ENCODE measurements around the gene FLNC.

Gene FLNC

DNA sequence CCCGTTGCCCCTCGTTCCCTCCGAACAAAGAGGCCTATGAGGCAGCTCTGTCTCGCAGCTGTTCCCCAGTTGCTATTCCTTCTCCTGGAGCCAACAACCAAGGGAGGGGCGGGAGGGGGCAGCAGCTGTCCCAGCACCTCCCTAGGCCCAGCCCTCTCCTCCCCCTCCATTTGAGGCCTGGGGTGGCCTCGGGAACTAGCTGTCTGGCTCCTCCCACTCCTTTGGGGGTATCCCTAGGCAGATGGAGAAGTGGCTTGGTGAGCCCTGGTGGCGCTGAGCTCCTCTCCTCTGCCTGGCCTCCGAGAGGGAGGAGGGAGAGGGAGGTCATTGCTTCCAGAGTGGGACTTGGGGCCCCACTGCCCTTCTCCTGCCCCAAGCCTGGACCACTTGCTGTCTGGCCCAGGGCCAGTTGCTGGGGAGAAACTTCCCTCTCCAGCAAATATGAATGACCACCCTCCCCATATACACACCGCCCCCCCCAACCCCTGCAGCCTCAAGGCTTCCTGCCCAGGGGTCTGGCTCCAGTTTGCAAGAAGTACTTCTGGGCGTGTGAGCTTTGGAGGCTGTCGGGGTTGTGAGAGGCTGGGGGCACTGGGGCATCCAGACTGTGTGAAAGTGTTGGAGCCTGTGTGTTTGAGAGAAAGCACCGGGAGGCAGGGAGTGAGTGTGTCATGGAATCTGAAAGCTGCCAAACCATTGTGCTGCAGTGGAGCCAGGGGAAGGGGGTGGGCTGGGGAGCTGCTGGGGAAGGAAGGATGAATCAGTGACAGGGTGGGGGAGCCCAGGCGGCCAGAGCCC, 3.1 kb downstream of the FLNC start:
- peak; percentile 27 to 42 for DNase-seq

DNA sequence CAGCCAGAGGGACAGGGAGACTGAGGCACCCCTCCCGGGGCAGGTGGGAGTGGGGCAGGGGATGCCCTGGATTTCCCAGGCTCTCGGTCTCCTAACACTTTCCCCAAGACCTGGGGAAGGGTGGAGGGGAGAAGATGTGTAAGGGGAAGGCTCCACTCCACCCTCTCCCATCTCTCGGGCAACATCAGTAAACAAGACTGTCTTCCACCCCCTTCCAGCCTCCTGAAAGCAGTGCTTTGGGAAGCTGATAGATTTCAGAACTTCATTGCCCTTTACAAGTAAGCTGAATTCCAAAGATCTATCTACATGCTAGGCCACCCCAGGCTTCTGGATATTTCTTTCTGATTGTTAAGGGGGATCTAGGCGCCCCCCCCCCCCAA, 3.7 kb downstream of the FLNC start:
- no peak for DNase-seq

DNA sequence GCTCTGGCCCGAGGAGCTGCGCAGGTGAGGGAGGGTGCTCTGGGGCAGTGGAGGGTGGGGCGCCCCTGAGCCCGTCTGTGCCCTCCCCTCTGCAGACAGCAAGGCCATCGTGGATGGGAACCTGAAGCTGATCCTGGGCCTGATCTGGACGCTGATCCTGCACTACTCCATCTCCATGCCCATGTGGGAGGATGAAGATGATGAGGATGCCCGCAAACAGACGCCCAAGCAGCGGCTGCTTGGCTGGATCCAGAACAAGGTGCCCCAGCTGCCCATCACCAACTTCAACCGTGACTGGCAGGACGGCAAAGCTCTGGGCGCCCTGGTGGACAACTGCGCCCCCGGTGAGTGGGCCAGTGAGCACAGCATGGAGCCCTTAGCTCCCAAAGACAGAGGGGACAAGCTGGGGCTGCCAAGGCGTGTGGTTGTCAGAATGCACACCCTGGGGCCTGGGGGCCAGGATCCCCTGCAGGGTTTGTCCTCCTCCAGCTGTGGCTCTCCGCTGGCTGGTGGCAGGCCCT, 5.1 kb downstream of the FLNC start:
- no peak for DNase-seq

DNA sequence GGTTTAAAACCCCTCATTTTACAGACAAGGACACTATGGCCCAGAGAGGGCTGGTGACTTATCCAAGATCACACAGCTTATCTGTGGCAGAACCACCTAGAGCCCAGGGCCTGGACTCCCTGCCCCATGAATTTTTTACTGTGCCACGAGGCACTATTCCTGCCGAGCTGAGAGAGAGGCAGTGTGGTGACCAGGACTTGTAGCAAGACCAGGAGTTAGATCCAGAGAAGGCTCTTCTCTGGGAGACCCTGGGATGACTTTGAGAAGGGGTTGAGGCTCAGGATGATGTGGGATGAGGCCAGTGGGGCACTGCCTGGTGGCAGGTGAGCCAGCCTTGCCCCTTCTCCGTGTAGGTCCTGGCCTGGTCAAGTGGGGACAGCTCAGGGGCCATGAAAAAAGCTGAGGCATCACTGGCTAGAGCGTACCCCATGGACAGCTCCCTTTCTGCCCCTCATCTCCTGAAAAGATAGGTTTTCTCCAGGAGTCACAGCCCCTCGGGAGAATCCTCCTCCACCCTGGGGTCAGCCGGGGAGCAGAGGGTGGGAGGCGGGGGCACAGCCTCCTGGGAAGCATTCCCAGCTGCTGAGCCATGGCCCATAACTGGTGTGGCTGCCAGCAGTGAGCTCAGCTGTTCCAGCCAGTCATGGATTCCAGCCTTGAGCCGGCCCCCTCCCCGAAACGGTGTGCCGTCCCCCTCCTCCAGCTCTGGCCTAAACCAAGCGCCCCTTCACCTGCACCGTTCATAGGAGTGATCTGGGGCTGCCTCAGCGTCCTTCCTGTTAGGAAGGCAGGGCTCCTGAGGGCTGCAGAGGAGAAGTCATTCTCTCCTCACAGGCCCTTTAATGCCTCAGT, 5.8 kb downstream of the FLNC start:
- no peak for DNase-seq

DNA sequence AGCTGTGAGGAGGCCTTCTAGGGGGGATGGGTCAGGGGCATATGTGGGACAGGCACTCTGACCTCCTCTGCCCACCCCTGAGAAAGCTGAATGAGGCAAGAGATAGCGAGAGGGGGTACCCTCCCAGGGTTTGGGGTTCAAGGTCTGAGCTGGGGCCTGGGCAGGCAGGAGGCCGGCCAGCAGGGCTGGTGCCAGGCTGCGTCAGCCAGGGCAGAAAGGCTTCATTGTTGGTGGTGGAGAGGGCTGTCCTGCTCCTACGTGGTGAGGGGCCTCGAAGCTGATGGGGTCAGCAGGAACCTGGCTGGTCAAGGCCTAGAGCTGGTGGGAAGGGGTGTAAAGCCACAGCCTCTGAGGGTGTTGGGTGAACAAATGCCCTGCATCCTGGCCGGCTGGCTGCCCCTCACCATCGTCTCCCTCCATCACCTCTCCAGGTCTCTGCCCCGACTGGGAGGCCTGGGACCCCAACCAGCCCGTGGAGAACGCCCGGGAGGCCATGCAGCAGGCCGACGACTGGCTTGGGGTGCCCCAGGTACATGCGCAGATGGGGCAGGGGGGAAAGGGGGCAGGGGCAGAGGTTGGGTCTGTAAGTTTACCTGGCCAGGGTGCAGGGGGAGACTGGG, 6.6 kb downstream of the FLNC start:
- DNase-seq, result no peak

DNA sequence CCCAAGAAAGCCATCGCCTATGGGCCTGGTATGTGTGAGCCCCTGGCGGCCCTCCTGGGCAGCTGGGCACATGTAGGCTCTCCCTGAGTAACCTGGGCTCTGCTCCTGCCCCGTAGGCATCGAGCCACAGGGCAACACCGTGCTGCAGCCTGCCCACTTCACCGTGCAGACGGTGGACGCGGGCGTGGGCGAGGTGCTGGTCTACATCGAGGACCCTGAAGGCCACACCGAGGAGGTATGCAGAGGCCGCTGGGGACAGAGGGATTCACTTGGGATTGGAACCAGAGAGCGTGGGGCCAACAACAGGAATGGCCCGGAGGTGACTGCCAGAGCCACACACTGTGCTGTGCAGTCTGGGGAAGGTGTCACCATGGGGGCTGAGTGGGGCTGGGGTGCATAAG, 7.3 kb downstream of the FLNC start:
- DNase-seq, result no peak

DNA sequence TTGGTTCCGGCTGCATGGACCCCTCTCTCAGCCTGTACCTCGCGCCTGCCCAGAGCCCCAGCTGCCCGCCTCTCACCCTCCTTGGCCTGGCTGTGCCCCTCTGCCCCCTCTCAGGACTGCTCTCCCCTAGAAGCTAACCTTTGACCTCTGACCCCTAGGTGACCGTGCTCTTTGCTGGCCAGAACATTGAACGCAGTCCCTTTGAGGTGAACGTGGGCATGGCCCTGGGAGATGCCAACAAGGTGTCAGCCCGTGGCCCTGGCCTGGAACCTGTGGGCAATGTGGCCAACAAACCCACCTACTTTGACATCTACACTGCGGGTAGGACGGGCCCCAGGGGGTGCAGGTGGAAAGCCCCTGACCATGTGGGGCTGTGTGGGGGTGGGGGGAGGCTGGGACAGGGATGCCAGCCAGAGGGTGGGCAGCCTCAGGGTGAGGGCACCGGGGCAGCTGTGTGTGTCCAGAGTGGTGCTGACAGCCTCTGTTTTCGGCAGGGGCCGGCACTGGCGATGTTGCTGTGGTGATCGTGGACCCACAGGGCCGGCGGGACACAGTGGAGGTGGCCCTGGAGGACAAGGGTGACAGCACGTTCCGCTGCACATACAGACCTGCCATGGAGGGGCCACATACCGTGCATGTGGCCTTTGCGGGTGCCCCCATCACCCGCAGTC, 8.0 kb downstream of the FLNC start:
- DNase-seq, result no peak

DNA sequence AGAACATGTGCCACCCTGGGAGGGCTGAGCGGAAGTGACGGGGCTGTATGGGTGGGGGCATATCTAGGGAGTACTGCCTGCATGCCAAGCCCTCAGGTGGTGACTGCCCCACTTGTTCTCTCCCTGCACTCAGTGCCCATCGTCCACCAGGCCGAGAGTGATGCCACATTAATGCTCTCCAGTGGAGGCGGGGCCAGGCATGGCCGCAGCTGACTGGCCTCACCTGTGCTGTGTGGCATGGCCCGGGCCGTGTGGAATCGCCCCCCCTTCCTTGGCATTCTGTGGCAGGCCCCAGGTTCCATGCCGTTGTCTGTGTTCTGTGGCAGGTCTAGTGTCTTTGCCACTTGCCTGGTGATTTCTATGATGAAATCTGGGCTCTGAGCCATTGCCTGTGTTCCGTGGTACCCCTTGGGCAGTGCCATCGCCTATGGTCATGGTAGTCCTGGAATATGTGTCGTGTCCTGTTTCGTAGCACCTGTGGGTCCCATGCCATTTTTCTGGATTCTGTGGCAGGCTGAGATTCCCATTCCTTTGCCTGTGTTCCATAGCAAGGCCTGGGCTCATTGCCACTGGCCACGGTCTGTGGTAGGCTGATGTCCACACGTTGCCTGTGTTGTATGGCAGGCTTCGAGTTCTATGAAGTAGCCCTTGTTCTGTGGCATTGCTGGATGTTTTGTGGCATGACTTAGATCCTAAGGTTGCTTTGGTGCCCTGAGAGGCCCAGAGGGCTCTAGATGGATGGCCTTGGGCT, 8.9 kb downstream of the FLNC start:
- no peak for DNase-seq

DNA sequence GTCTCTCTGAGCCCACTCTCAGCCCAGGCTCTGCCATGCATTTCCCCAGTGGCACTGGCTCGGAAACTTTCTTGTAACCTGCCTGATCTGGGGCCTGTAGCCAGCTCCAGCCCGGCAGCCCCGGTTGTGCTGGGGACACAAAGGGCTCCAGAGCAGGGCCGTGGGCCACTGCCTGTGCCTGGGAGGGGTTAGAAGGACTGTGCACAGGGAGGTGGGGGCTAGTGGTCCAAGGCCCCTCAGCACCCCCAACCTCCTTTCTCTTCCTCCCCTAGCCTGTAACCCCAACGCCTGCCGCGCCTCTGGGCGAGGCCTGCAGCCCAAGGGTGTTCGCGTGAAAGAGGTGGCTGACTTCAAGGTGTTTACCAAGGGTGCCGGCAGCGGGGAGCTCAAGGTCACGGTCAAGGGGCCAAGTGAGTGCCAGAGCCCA, 9.6 kb downstream of the FLNC start:
- DNase-seq, result no peak

DNA sequence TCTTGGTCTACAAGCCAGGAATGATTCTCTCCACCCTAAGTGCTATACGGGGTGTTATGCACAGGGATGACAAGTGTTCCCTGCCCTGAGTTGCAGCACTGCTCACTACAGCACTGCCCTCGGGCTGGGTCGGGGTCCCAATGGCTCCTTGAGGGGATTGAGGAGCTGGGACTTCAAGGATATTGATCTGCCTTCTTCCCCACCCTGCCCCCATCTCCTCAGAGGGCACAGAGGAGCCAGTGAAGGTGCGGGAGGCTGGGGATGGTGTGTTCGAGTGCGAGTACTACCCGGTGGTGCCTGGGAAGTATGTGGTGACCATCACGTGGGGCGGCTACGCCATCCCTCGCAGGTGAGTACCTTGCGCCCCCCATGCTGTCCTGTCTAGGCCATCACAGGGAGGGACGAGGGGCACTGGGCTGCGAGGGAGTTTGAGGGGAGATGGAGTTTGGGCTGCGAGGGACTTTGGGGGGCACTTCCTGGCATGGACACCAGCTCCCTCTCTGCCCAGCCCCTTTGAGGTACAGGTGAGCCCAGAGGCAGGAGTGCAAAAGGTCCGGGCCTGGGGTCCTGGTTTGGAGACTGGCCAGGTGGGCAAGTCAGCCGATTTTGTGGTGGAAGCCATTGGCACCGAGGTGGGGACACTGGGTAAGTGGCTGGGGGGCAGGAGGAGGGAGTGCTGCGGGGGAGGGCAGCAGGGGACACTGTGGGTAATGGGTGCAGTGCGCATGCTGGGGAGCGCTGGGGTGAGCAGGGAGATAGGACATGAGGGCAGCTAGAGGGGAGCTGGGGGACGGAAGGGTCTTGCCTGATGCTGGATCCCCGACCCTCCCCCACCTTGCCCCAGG, 10.3 kb downstream of the FLNC start:
- no peak for DNase-seq

DNA sequence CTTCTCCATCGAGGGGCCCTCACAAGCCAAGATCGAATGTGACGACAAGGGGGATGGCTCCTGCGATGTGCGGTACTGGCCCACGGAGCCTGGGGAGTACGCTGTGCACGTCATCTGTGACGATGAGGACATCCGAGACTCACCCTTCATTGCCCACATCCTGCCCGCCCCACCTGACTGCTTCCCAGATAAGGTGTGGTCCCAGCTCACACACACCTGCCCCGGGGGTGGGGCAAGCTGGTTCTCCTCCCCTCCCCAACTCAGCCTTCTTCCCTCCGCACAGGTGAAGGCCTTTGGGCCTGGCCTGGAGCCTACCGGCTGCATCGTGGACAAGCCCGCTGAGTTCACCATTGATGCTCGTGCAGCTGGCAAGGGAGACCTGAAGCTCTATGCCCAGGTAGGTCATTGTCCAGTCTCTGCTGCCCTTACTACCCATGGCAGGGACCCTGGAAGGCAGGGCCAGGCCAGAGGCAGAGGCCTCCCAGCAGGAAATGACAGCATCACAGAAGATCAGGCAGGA, 11.0 kb downstream of the FLNC start:
- no peak for DNase-seq

DNA sequence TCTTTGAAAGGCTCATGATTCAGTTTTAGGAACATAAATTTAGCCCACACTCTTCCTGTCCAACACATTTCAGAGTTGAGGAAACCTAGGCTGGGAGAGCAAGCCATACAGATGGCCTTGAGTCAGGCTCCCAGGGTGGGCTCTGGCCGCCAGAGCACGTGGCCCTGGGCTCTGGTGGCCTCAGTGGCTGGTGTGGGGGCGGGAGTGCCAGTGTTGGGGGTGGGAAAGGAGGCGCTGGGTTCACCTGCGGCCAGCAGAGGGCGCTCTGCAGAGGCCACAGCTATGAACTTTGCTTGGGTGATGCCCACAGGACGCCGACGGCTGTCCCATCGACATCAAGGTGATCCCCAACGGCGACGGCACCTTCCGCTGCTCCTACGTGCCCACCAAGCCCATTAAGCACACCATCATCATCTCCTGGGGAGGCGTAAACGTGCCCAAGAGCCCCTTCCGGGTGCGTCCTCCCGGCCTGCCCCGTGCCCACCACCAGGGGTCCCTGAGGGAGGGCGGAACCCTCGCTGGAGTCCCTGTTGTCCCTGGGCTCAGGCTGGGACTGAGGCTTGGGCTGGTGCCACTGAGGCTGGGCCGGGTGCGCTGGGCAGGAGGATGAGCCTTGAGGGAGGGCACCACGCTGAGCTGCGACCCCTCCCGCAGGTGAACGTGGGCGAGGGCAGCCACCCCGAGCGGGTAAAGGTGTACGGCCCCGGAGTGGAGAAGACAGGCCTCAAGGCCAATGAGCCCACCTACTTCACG, 11.9 kb downstream of the FLNC start:
- no peak for DNase-seq

DNA sequence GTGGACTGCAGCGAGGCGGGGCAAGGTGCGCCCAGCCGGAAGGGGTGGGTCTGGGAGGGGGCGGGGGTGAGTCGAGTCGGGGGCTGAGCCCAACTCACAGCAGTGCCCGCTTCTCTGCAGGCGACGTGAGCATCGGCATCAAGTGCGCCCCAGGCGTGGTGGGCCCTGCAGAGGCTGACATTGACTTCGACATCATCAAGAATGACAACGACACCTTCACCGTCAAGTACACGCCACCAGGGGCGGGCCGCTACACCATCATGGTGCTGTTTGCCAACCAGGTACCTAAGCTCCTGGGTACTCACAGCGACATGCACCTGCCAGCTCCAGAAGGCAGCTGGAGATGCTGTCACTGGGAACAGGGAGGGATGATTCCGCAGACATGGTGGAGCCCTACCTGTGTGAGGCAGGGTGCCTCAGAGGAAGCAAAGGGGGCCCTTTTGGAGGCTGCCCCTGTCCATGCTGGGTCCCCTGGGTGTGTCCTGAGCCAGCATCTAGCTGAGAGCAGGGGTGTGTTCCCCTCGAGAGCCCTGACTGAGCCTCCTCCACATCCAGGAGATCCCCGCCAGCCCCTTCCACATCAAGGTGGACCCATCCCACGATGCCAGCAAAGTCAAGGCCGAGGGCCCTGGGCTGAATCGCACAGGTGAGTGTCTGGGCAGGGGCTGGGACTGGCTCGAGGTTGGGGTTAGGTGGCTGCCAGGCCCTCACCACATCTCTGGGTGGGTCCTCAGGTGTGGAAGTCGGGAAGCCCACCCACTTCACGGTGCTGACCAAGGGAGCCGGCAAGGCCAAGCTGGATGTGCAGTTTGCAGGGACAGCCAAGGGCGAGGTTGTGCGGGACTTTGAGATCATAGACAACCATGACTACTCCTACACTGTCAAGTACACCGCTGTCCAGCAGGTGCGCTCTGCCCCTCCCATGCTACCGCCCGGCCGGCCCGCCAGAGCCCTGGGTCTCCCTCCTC, 12.8 kb downstream of the FLNC start:
- DNase-seq, result no peak

DNA sequence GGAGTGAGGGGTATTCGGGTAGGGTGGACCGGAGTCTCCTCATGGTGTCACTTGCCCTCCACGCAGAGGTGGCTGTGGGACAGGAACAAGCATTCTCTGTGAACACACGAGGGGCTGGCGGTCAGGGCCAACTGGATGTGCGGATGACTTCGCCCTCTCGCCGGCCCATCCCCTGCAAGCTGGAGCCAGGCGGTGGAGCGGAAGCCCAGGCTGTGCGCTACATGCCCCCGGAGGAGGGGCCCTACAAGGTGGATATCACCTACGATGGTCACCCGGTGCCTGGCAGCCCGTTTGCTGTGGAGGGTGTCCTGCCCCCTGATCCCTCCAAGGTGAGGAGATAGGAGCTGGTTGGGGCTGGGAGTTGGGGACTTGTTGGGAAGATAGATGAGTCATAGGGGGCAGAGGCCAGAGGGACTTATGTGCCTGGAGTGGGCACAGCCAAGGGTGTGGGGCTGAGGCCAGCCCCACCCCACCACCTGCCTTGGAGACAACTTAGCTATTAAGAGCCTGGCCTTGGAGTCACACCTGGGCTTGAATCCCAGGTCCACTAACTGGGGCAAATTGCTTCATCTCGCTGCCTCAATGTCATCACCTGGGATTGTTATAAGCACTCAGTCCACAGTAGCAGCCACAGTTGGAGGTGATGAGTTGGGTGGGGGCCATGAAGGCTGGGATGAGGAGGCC, 13.9 kb downstream of the FLNC start:
- no peak for DNase-seq

DNA sequence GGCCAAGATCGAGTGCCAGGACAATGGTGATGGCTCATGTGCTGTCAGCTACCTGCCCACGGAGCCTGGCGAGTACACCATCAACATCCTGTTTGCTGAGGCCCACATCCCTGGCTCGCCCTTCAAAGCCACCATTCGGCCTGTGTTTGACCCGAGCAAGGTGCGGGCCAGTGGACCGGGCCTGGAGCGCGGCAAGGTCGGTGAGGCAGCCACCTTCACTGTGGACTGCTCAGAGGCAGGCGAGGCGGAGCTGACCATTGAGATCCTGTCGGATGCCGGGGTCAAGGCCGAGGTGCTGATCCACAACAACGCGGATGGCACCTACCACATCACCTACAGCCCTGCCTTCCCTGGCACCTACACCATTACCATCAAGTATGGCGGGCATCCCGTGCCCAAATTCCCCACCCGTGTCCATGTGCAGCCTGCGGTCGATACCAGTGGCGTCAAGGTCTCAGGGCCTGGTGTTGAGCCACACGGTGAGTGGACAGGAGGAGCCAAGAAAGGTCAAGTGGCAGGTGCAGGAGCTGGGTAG, 14.6 kb downstream of the FLNC start:
- no peak for DNase-seq

DNA sequence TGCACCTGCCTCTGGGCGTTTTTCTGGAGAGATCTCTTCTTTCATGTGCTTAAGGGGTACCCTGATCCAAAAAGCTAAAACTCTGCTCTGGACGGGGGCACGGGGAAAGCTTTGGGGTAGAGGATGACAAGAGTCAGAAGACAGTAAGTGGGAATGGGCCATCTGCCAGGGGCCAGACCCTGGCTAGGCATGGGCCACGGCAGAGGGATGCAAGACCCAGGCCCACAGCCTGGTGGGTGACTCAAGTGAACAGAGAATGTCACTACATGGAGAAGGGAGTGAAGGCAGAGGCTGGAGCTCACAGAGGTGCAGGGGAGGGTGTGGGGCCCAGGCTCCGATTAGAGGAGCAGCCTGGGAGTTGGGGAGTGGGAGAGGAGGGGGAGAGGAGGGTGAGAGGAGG, 15.3 kb downstream of the FLNC start:
- no peak for DNase-seq

DNA sequence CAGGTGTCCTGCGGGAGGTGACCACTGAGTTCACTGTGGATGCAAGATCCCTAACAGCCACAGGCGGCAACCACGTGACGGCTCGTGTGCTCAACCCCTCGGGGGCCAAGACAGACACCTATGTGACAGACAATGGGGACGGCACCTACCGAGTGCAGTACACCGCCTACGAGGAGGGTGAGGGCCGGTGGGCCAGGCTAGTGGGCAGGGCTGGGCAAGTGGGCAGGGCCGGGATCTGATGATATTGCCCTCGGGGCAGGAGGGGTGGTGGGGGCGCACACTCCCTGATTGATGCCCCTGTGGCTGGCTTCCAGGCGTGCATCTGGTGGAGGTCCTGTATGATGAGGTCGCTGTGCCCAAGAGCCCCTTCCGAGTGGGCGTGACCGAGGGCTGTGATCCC, 15.8 kb downstream of the FLNC start:
- DNase-seq, result no peak

DNA sequence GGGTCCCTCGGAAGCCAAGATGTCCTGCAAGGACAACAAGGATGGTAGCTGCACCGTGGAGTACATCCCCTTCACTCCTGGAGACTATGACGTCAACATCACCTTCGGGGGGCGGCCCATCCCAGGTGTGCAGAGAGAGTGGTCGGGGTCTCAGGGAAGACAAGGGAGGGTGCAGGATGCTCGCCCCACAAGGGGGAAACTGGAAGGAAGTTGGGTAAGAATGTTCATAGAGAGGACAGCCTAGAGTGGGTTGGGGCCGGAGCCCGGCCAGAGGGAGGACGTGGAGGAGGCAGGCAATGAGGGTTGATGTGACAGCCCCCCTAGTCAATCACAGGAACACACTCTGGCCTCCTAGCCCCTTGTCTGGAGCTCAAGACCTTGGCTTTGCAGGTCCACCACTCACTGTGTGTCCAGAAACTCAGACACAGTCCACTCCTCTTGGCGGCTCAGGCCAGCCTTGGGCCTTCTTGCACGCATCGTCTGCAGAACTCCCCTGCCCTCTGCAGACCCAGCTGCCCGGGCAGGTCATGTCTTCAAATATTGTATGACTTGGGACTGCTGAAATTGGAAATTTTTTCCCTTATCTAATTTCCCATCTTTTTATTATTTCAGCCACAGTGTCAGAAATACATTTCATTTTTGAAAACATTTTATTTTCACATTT, 16.7 kb downstream of the FLNC start:
- no peak for DNase-seq
